CD4-positive, alpha-beta memory T cell (primary cell): ENCODE results near the gene NAV3. TPM values are rescaled to one million over a fixed set of nuclear protein-coding genes. Genes with fewer than 3 reads are reported as not detected.
"Not testable (repeated sequence)": the region's sequence is repeated elsewhere in the genome, so short reads cannot be mapped to it uniquely, and the experiment has no call there.

Experiments used
- CTCF ChIA-PET: fragments of 350-600 bp; sonication (Branson Sonifier 250); formaldehyde crosslinking; loops from one replicate; lab custom pipeline; 2021; ENCODE audit warnings: inconsistent platforms; ENCODE audit not compliant: partially characterized antibody; lab: Charles Lee
- POLR2A ChIA-PET: fragments of 350-600 bp; sonication (Branson Sonifier 250); formaldehyde crosslinking; loops from one replicate; lab custom pipeline; 2021; ENCODE audit not compliant: partially characterized antibody; lab: Charles Lee
- DNase-seq, 5 donors: peaks; one replicate each; pipeline versions ENCODE4 v3.0.0 to v3.0.0-alpha.2; 2020 to 2022; ENCODE audit warnings: mixed read lengths in 1 of 5
- H3K27ac ChIP-seq: one replicate; pipeline ENCODE4 v1.7.0; 2013; ENCODE audit warnings: low read depth, low read length
- H3K27me3 ChIP-seq: 2 replicates; pipeline ENCODE4 v1.7.0; 2013; ENCODE audit warnings: mild to moderate bottlenecking, low read length, moderate library complexity; ENCODE audit not compliant: insufficient read depth
- H3K36me3 ChIP-seq: 2 replicates; pipeline ENCODE4 v1.7.0; 2013; ENCODE audit warnings: mild to moderate bottlenecking, low read length, moderate library complexity; ENCODE audit not compliant: insufficient read depth
- H3K4me1 ChIP-seq: 2 replicates; pipeline ENCODE4 v1.7.0; 2013; ENCODE audit warnings: mild to moderate bottlenecking, low read length, moderate library complexity; ENCODE audit not compliant: insufficient read depth
- H3K4me3 ChIP-seq, 2 donors: one replicate each; pipeline ENCODE4 v1.7.0; 2013; ENCODE audit warnings: low read length in 2 of 2, mild to moderate bottlenecking in 1 of 2
- H3K9me3 ChIP-seq, 2 donors: one replicate each; pipeline ENCODE4 v1.7.0; 2013; ENCODE audit warnings: low read length in 2 of 2, control low read depth in 1 of 2; ENCODE audit not compliant: control insufficient read depth in 1 of 2
- H3K27ac Mint-ChIP-seq, 7 donors: one replicate each; pipeline ENCODE4 v1.8.0; 2020 to 2021; ENCODE audit warnings: mixed read lengths in 7 of 7, mild to moderate bottlenecking in 6 of 7, inconsistent platforms in 3 of 7, moderate library complexity in 3 of 7
- H3K27me3 Mint-ChIP-seq, 2 donors: one replicate each; pipeline ENCODE4 v1.8.0; 2020 to 2021; ENCODE audit warnings: mixed read lengths in 2 of 2
- H3K36me3 Mint-ChIP-seq, 2 donors: one replicate each; pipeline ENCODE4 v1.8.0; 2020 to 2021; ENCODE audit warnings: mixed read lengths in 2 of 2, inconsistent platforms in 1 of 2, mild to moderate bottlenecking in 1 of 2
- H3K4me1 Mint-ChIP-seq, 4 donors: one replicate each; pipeline ENCODE4 v1.8.0; 2020 to 2021; ENCODE audit warnings: mixed read lengths in 4 of 4, mild to moderate bottlenecking in 1 of 4
- H3K4me3 Mint-ChIP-seq, 8 donors: one replicate each; pipeline ENCODE4 v1.8.0; 2020 to 2021; ENCODE audit warnings: mixed read lengths in 8 of 8, mild to moderate bottlenecking in 7 of 8, moderate library complexity in 6 of 8, inconsistent platforms in 3 of 8
- H3K9me3 Mint-ChIP-seq, 8 donors: one replicate each; pipeline ENCODE4 v1.8.0; 2020 to 2021; ENCODE audit warnings: mixed read lengths in 8 of 8, mild to moderate bottlenecking in 5 of 8, inconsistent platforms in 3 of 8, moderate library complexity in 1 of 8
- intact Hi-C: fragments of 100-400 bp; cut with micrococcal nuclease; formaldehyde crosslinking; loops from one replicate; pipeline ENCODE4 v1.15.1; 2023
- polyA plus RNA-seq, 2 donors: library from polyadenylated mRNA; unstranded; fragments of 300-500 nt; fragmentation: Illumina TruSeq; gene quantifications; one replicate each; pipeline ENCODE4 v1.2.3, GENCODE V29; 2021
- total RNA-seq, 2 experiments: library from RNA; stranded (reverse); gene quantifications; one replicate each; pipeline ENCODE4 v1.2.3, GENCODE V29; 2021

Gene NAV3
- total and polyA plus RNA-seq, 4 experiments from 2014 or later = not detected

DNA sequence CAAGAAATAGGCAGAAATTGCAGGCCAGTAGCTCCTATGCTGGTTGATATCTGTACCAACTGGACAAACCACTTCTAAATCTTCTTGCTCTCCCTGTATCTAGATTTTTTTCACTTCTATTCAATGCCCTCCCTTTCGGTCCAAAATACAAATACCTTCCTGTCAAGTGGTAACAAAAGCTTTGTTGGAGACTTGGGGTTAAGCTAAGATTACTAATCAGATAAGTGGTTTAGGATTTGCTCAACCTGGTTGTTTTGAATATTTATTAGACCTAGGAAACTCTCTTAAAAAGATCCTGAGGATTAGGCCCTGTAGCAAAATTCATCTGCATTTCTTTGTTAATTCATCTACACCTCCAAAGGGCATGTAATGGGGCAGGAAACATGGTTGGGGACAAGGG, 410.1 kb downstream of the NAV3 start:
- H3K4me1 ChIP-seq = no peaks in the 10 kb centered on the region
- Mint-ChIP-seq H3K9me3 (peaks cover 0 to 10% (median 5%) of the 10 kb centered on the region in 8 donors), H3K27me3 (no peaks in the 10 kb centered on the region), H3K4me1 (no peaks in the 10 kb centered on the region), H3K27ac (no peak overlapping the region), H3K36me3 (no peaks in the 10 kb centered on the region), H3K4me3 (no peak overlapping the region)
- ChIA-PET CTCF (no interaction called here), POLR2A (no interaction called here)
- H3K36me3 ChIP-seq = no peaks in the 10 kb centered on the region
- H3K27me3 ChIP-seq = no peaks in the 10 kb centered on the region
- no peak for DNase-seq
- no peaks in the 10 kb centered on the region for H3K9me3 ChIP-seq
- no peak overlapping the region for H3K4me3 ChIP-seq
- H3K27ac ChIP-seq = no peak overlapping the region
- intact Hi-C loops = no loop called here

DNA sequence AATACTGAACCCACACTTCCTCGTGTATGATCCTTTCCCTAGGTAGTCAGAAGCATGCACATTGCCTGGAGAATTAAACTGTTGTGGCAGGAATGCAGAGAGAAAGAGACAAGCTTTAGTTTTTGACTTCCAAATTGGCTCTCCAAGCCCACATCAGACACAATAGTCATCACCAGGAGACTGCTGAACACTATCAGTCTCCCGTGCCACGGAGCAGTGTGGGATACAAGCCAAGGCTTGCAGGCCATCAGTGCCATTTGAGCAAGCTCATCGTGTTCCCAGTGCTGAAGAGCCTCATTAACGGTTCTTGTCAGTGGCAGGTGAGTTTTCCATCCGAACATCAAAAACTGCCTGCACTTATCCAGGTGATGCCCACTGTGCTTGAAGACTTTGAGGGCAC, 410.8 kb downstream of the NAV3 start:
- ChIA-PET CTCF (no interaction called here), POLR2A (no interaction called here)
- Mint-ChIP-seq H3K4me3 (no peak overlapping the region), H3K9me3 (peaks cover 0 to 14% (median 6%) of the 10 kb centered on the region in 8 donors), H3K36me3 (no peaks in the 10 kb centered on the region), H3K27me3 (no peaks in the 10 kb centered on the region), H3K4me1 (no peaks in the 10 kb centered on the region), H3K27ac (no peak overlapping the region)
- H3K27ac ChIP-seq = no peak overlapping the region
- H3K27me3 ChIP-seq = no peaks in the 10 kb centered on the region
- H3K36me3 ChIP-seq = no peaks in the 10 kb centered on the region
- no peaks in the 10 kb centered on the region for H3K9me3 ChIP-seq
- no peak for DNase-seq
- H3K4me1 ChIP-seq = no peaks in the 10 kb centered on the region
- intact Hi-C loops = no loop called here
- H3K4me3 ChIP-seq = no peak overlapping the region

DNA sequence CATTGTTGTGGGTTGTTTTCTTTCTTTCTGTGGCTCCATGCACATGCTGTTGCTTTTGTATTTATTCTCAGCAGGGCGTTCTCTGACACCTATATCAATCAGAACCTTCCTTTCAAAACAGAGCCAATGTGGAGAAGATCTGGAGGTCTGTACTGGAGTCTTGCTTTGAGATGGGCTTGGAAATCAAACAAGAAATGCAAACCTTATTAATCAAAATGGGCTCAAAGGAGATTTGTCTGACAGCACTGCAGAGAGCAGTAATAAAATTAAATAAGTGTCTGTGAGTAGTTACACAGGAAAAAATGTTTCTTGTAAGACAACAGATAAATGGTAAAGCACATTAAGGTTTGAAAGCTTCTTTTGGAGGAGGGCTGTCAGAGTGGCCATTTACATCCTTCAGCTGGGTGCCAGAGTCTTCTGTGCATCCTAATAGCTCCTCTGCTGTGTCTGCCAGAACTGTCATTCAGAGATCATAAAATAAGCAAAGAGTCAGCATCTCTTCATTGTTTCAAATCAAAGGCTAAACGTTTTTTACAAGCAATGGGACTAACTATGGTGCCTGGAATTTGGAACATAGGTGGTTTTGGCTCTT, 414.3 kb downstream of the NAV3 start:
- ChIA-PET POLR2A (no interaction called here), CTCF (no interaction called here)
- Histone ChIP-seq H3K9me3 (no peaks in the 10 kb centered on the region), H3K27ac (no peak overlapping the region), H3K4me3 (no peak overlapping the region), H3K4me1 (no peaks in the 10 kb centered on the region), H3K27me3 (no peaks in the 10 kb centered on the region), H3K36me3 (no peaks in the 10 kb centered on the region)
- H3K4me1 Mint-ChIP-seq = no peaks in the 10 kb centered on the region
- no peak overlapping the region for H3K4me3 Mint-ChIP-seq
- no peak overlapping the region for H3K27ac Mint-ChIP-seq
- intact Hi-C loops = no loop called here
- peaks cover 0 to 20% (median 7%) of the 10 kb centered on the region in 8 donors for H3K9me3 Mint-ChIP-seq
- H3K36me3 Mint-ChIP-seq = no peaks in the 10 kb centered on the region
- no peaks in the 10 kb centered on the region for H3K27me3 Mint-ChIP-seq
- no peak for DNase-seq

DNA sequence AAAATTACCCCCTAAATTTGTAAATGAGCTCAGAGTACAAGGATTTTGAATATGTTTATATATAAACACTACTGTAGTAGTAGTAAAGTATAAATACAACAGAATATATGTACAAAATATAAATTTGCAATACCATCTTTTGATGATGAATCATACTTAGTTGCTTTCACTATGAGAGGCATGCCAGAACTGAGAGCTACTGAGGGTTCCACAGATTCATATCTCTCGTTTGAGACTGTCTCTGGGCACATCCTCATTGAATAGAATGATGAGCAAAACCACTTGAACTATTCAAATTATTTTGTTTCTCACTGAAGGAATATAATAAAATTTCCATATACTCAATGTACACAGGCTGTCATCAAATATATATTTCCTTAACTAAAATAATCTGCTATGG, 417.6 kb downstream of the NAV3 start:
- no peaks in the 10 kb centered on the region for H3K27me3 Mint-ChIP-seq
- no peak overlapping the region for H3K27ac Mint-ChIP-seq
- intact Hi-C loops = no loop called here
- no peak for DNase-seq
- CTCF ChIA-PET = no interaction called here
- no peak overlapping the region for H3K4me3 Mint-ChIP-seq
- no peak overlapping the region for H3K27ac ChIP-seq
- no peaks in the 10 kb centered on the region for H3K27me3 ChIP-seq
- H3K4me3 ChIP-seq = no peak overlapping the region
- no peaks in the 10 kb centered on the region for H3K4me1 Mint-ChIP-seq
- H3K9me3 Mint-ChIP-seq = peaks cover 0 to 21% (median 5%) of the 10 kb centered on the region in 8 donors
- no peaks in the 10 kb centered on the region for H3K9me3 ChIP-seq
- H3K36me3 ChIP-seq = no peaks in the 10 kb centered on the region
- H3K36me3 Mint-ChIP-seq = no peaks in the 10 kb centered on the region
- POLR2A ChIA-PET = no interaction called here
- no peaks in the 10 kb centered on the region for H3K4me1 ChIP-seq

DNA sequence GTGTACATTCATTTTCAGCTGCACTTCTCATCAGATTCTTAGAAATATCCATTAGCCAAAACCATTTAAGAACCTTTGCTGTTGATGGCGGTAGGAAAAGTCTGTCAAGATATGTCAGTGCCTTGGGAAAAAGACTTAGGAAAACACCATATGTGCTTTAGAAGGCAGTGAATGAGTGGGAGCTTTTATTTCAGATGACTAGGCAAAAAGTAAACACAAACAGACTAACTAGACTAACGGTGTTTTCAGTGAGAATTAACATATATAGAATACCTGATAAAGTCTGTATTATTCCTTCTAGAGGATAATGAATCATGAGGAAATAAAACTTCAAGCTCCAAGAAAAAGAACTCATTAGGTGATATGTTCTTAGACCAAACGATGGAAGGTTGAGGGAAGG, 418.9 kb downstream of the NAV3 start:
- Mint-ChIP-seq H3K9me3 (peaks cover 0 to 20% (median 6%) of the 10 kb centered on the region in 8 donors), H3K36me3 (no peaks in the 10 kb centered on the region), H3K4me1 (no peaks in the 10 kb centered on the region), H3K27me3 (no peaks in the 10 kb centered on the region), H3K4me3 (no peak overlapping the region), H3K27ac (no peak overlapping the region)
- intact Hi-C loops = no loop called here
- no peak for DNase-seq
- POLR2A ChIA-PET = no interaction called here
- Histone ChIP-seq H3K4me1 (no peaks in the 10 kb centered on the region), H3K9me3 (no peaks in the 10 kb centered on the region), H3K27me3 (no peaks in the 10 kb centered on the region), H3K27ac (no peak overlapping the region), H3K36me3 (no peaks in the 10 kb centered on the region), H3K4me3 (no peak overlapping the region)
- CTCF ChIA-PET = no interaction called here

DNA sequence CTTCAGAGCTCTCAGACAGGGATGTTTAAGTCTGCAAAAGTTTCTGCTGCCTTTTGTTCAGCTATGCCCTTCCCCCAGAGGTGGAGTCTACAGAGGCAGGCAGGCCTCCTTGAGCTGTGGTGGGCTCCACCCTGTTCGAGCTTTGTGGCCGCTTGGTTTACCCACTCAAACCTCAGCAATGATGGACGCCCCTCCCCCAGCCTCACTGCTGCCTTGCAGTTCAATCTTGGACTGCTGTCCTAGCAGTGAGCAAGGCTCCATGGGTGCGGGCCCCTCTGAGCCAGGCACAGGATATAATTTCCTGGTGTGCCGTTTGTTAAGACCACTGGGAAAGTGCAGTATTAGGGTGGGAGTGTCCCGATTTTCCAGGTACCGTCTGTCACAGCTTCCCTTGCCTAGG, 427.0 kb downstream of the NAV3 start:
- CTCF ChIA-PET, H3K4me3 Mint-ChIP-seq, H3K36me3 Mint-ChIP-seq: not testable (repeated sequence)

DNA sequence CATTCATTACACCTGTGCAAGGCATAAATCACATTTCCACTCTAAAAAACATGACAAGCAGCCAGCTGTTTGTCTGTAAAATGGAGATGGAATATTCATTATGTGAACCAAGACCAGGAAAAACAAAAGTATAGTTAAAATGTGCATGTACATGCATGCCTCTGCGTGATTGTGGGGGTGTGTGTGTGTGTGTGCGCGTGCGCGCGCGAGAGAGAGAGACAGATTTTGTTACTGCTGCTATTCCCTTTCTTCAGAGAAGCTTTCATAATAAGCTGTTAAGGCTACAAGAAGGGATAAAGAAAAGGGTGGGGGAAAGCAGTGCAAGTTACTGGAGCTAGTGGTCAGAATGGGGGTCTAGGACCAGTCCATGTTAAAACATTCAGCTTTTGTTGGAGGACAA, 430.3 kb downstream of the NAV3 start:
- intact Hi-C loops = no loop called here

More for the DNA sequence above, 427.0 kb downstream of the NAV3 start:
- H3K27me3 Mint-ChIP-seq, H3K9me3 ChIP-seq, H3K36me3 ChIP-seq, H3K27ac Mint-ChIP-seq, H3K27ac ChIP-seq, H3K4me1 Mint-ChIP-seq, POLR2A ChIA-PET, intact Hi-C loops, H3K4me1 ChIP-seq, H3K27me3 ChIP-seq, DNase-seq, H3K4me3 ChIP-seq: not testable (repeated sequence)
- H3K9me3 Mint-ChIP-seq = peaks cover 0 to 20% (median 9%) of the 10 kb centered on the region in 8 donors

DNA sequence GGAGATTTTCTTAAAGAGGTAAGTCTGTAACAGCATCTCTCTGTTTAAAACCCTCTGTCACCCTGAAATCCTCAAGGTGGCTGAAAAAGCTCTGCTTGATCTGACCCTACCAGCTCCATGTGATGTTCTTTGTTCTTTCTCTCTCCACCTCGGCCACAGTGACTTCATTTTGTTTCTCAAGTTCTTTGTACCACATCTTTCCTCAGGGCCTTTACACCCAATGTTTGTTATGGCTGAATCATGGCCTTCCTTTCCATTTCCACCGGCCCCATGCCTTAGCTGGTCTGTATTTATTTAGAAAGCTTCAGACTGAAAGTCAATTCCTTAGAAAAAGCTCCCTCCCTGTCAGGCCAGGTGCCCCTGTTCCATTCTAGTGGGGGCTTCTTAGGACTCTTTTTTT, 431.2 kb downstream of the NAV3 start:
- H3K4me1 Mint-ChIP-seq = no peaks in the 10 kb centered on the region
- Histone ChIP-seq H3K4me3 (no peak overlapping the region), H3K4me1 (no peaks in the 10 kb centered on the region), H3K27ac (no peak overlapping the region), H3K36me3 (no peaks in the 10 kb centered on the region), H3K27me3 (no peaks in the 10 kb centered on the region), H3K9me3 (no peaks in the 10 kb centered on the region)
- no peaks in the 10 kb centered on the region for H3K27me3 Mint-ChIP-seq
- POLR2A ChIA-PET = no interaction called here
- peaks cover 0 to 17% (median 6%) of the 10 kb centered on the region in 8 donors for H3K9me3 Mint-ChIP-seq
- no peaks in the 10 kb centered on the region for H3K36me3 Mint-ChIP-seq
- intact Hi-C loops = no loop called here
- no peak overlapping the region for H3K4me3 Mint-ChIP-seq
- CTCF ChIA-PET = no interaction called here
- no peak for DNase-seq
- H3K27ac Mint-ChIP-seq = no peak overlapping the region

More for the DNA sequence above, 430.3 kb downstream of the NAV3 start:
- POLR2A ChIA-PET = no interaction called here
- Histone ChIP-seq H3K36me3 (no peaks in the 10 kb centered on the region), H3K4me3 (no peak overlapping the region), H3K27ac (no peak overlapping the region), H3K4me1 (no peaks in the 10 kb centered on the region), H3K27me3 (no peaks in the 10 kb centered on the region), H3K9me3 (no peaks in the 10 kb centered on the region)
- Mint-ChIP-seq H3K27me3 (no peaks in the 10 kb centered on the region), H3K4me1 (no peaks in the 10 kb centered on the region), H3K36me3 (no peaks in the 10 kb centered on the region), H3K27ac (no peak overlapping the region), H3K9me3 (peaks cover 0 to 22% (median 9%) of the 10 kb centered on the region in 8 donors), H3K4me3 (no peak overlapping the region)
- CTCF ChIA-PET = no interaction called here
- no peak for DNase-seq
